AG09319 (cell line): ENCODE data around the gene RFX3.

Source experiments
- DNase-seq: peaks from one replicate; pipeline ENCODE4 v3.0.0-alpha.2; 2010; ENCODE audit warnings: low read depth; ENCODE audit errors: extremely low read depth
- CTCF ChIP-seq: IDR thresholded peaks from 2 replicates; pipeline ENCODE4 v1.5.1; 2011; ENCODE audit warnings: low read depth, mild to moderate bottlenecking, inconsistent platforms, low read length, moderate library complexity

Gene RFX3

GRCh38 chr9:3268223-3268622 lies 257.6 kb downstream of the RFX3 start:
- DNase-seq = no peak
- no peak for TF ChIP-seq CTCF

GRCh38 chr9:3263698-3264097 lies 262.1 kb downstream of the RFX3 start:
- no peak for TF ChIP-seq CTCF
- no peak for DNase-seq

- no peak for TF ChIP-seq CTCF
- DNase-seq = no peak
Observed at GRCh38 chr9:3262826-3263529, 262.8 kb downstream of the RFX3 start.

GRCh38 chr9:3261484-3261883 lies 264.3 kb downstream of the RFX3 start:
- no peak for TF ChIP-seq CTCF
- DNase-seq = no peak

GRCh38 chr9:3256571-3257330 lies 269.1 kb downstream of the RFX3 start:
- TF ChIP-seq CTCF = no peak
- no peak for DNase-seq

GRCh38 chr9:3251309-3251708 lies 274.5 kb downstream of the RFX3 start:
- no peak for TF ChIP-seq CTCF
- no peak for DNase-seq

- no peak for DNase-seq
- no peak for TF ChIP-seq CTCF
Observed at GRCh38 chr9:3250741-3251140, 275.1 kb downstream of the RFX3 start.
